ENCODE results near the gene ADRA2A. TPM values are rescaled to one million over a fixed set of nuclear protein-coding genes. Genes with fewer than 3 reads are reported as not detected.

ADRA2A gene
- total RNA-seq, 2 donors from 2014 or later, result 6.5 to 6.9 TPM

GRCh38 chr10:111084366-111085255, 7.8 kb downstream of the ADRA2A start:
- Histone ChIP-seq H3K9me3 (no peaks in the 10 kb centered on the region), H3K27ac (no peak overlapping the region), H3K27me3 (replicated peaks; ENCODE audit: insufficient read depth) (no peaks in the 10 kb centered on the region), H3K36me3 (no peaks in the 10 kb centered on the region), H3K4me3 (no peak overlapping the region), H3K4me1 (ENCODE audit: control insufficient read depth in 1 of 2, low read depth in 2 of 2) (no peaks in the 10 kb centered on the region)
- no peak for DNase-seq (ENCODE audit: low spot score)
- no peak for ATAC-seq (ENCODE audit: insufficient number of reproducible peaks, low FRiP score, low read depth)
- TF ChIP-seq CTCF (IDR thresholded peaks at IDR 0.05), result no peak

- Histone ChIP-seq H3K36me3 (no peaks in the 10 kb centered on the region), H3K27ac (no peak overlapping the region)
- no peak for ATAC-seq (ENCODE audit: insufficient number of reproducible peaks, low FRiP score, low read depth)
Observed at GRCh38 chr10:111085690-111086353, 9.0 kb downstream of the ADRA2A start.

GRCh38 chr10:111086574-111086973, 9.7 kb downstream of the ADRA2A start:
- Histone ChIP-seq H3K27ac (no peak overlapping the region), H3K36me3 (no peaks in the 10 kb centered on the region), H3K9me3 (no peaks in the 10 kb centered on the region), H3K4me1 (ENCODE audit: control insufficient read depth in 1 of 2, low read depth in 2 of 2) (no peaks in the 10 kb centered on the region), H3K4me3 (no peak overlapping the region), H3K27me3 (replicated peaks; ENCODE audit: insufficient read depth) (no peaks in the 10 kb centered on the region)
- no peak for TF ChIP-seq CTCF (IDR thresholded peaks at IDR 0.05)
- ATAC-seq (ENCODE audit: insufficient number of reproducible peaks, low FRiP score, low read depth) (no peak), DNase-seq (ENCODE audit: low spot score) (no peak)

More at GRCh38 chr10:111085690-111086353, 9.0 kb downstream of the ADRA2A start:
- Histone ChIP-seq H3K9me3 (no peaks in the 10 kb centered on the region), H3K27me3 (replicated peaks; ENCODE audit: insufficient read depth) (no peaks in the 10 kb centered on the region), H3K4me1 (ENCODE audit: control insufficient read depth in 1 of 2, low read depth in 2 of 2) (no peaks in the 10 kb centered on the region), H3K4me3 (no peak overlapping the region)
- no peak for TF ChIP-seq CTCF (IDR thresholded peaks at IDR 0.05)
- no peak for DNase-seq (ENCODE audit: low spot score)

- Histone ChIP-seq H3K9me3 (no peaks in the 10 kb centered on the region), H3K36me3 (no peaks in the 10 kb centered on the region), H3K4me1 (ENCODE audit: control insufficient read depth in 1 of 2, low read depth in 2 of 2) (no peaks in the 10 kb centered on the region), H3K27me3 (replicated peaks; ENCODE audit: insufficient read depth) (no peaks in the 10 kb centered on the region), H3K27ac (no peak overlapping the region), H3K4me3 (no peak overlapping the region)
- DNase-seq (ENCODE audit: low spot score) (no peak), ATAC-seq (ENCODE audit: insufficient number of reproducible peaks, low FRiP score, low read depth) (no peak)
- TF ChIP-seq CTCF (IDR thresholded peaks at IDR 0.05), result no peak
Observed at GRCh38 chr10:111087331-111087756, 10.5 kb downstream of the ADRA2A start.

GRCh38 chr10:111087968-111088505, 11.2 kb downstream of the ADRA2A start:
- H3K36me3 ChIP-seq, result no peaks in the 10 kb centered on the region
- no peaks in the 10 kb centered on the region for H3K9me3 ChIP-seq
- no peak overlapping the region for H3K4me3 ChIP-seq
- no peak for TF ChIP-seq CTCF (IDR thresholded peaks at IDR 0.05)
- ATAC-seq (ENCODE audit: insufficient number of reproducible peaks, low FRiP score, low read depth) (no peak), DNase-seq (ENCODE audit: low spot score) (no peak)
- no peaks in the 10 kb centered on the region for H3K4me1 ChIP-seq (ENCODE audit: control insufficient read depth in 1 of 2, low read depth in 2 of 2)
- no peak overlapping the region for H3K27ac ChIP-seq
- no peaks in the 10 kb centered on the region for H3K27me3 ChIP-seq (replicated peaks; ENCODE audit: insufficient read depth)
